ENCODE results near the gene RALY. TPM values are rescaled to one million over a fixed set of nuclear protein-coding genes. Genes with fewer than 3 reads are reported as not detected.

Gene RALY
- total RNA-seq, 1 experiment from 2014 or later = 219 TPM

GRCh38 chr20:34088305-34089174, 94.8 kb downstream of the RALY start:
- Histone ChIP-seq H2AFZ (no peak overlapping the region), H3K4me2 (no peak overlapping the region), H3K9me3 (ENCODE audit: insufficient read depth, low read depth) (no peaks in the 10 kb centered on the region), H3K27me3 (ENCODE audit: insufficient read depth, low read depth) (no peaks in the 10 kb centered on the region), H3K27ac (no peak overlapping the region), H3F3A (ENCODE audit: insufficient read depth, low read depth) (peaks cover 94% of the 10 kb centered on the region), H3K4me3 (no peak overlapping the region), H3K9me2 (ENCODE audit: insufficient read depth) (no peaks in the 10 kb centered on the region), H3K36me3 (ENCODE audit: low read depth) (peaks cover 47% of the 10 kb centered on the region), H3K4me1 (replicated peaks; ENCODE audit: insufficient read depth) (no peaks in the 10 kb centered on the region), H4K20me1 (ENCODE audit: insufficient read depth) (peaks cover 90% of the 10 kb centered on the region), H3K79me2 (ENCODE audit: low read depth) (peaks cover 14% of the 10 kb centered on the region)
- TF ChIP-seq EZH2 (IDR thresholded peaks at IDR 0.05; ENCODE audit: low read depth) = no peak
- no peak for TF ChIP-seq CTCF (conservative IDR thresholded peaks at IDR 0.05)
- ChIA-PET CTCF (no interaction called here), POLR2A (ENCODE audit: unreplicated experiment) (no interaction called here)
- BruUV-seq (replicated peaks) = no TSS peak
- no peak for DNase-seq
- intact Hi-C loops (cut with micrococcal nuclease; ENCODE audit: unreplicated experiment) = no loop called here

- H3K27me3 ChIP-seq (ENCODE audit: insufficient read depth, low read depth) = no peaks in the 10 kb centered on the region
- peaks cover 20% of the 10 kb centered on the region for H3K79me2 ChIP-seq (ENCODE audit: low read depth)
- intact Hi-C loops (cut with micrococcal nuclease; ENCODE audit: unreplicated experiment) = no loop called here
- no peaks in the 10 kb centered on the region for H3K4me1 ChIP-seq (replicated peaks; ENCODE audit: insufficient read depth)
- H2AFZ ChIP-seq = no peak overlapping the region
- peaks cover 90% of the 10 kb centered on the region for H4K20me1 ChIP-seq (ENCODE audit: insufficient read depth)
- H3F3A ChIP-seq (ENCODE audit: insufficient read depth, low read depth) = peaks cover 94% of the 10 kb centered on the region
- no peaks in the 10 kb centered on the region for H3K9me3 ChIP-seq (ENCODE audit: insufficient read depth, low read depth)
- TF ChIP-seq CTCF (conservative IDR thresholded peaks at IDR 0.05) = no peak
- no peak for TF ChIP-seq EZH2 (IDR thresholded peaks at IDR 0.05; ENCODE audit: low read depth)
- H3K9me2 ChIP-seq (ENCODE audit: insufficient read depth) = no peaks in the 10 kb centered on the region
- H3K4me3 ChIP-seq = no peak overlapping the region
- no TSS peak for BruUV-seq (replicated peaks)
- DNase-seq = no peak
- ChIA-PET POLR2A (ENCODE audit: unreplicated experiment) (no interaction called here), CTCF (no interaction called here)
- H3K27ac ChIP-seq = no peak overlapping the region
- H3K4me2 ChIP-seq = no peak overlapping the region
- peaks cover 52% of the 10 kb centered on the region for H3K36me3 ChIP-seq (ENCODE audit: low read depth)
Observed at GRCh38 chr20:34089175-34089479, 95.4 kb downstream of the RALY start.

- no peak for DNase-seq
- ChIA-PET POLR2A (ENCODE audit: unreplicated experiment) (interaction anchor here (0.5 to 0.7 kb wide), 2 partner anchors 22 to 247 kb away, joined by 3 to 6 read pairs; no protein-coding TSS in a partner anchor), CTCF (no interaction called here)
- Histone ChIP-seq H3K27me3 (ENCODE audit: insufficient read depth, low read depth) (no peaks in the 10 kb centered on the region), H3K27ac (no peak overlapping the region), H3K9me2 (ENCODE audit: insufficient read depth) (no peaks in the 10 kb centered on the region), H3K9me3 (ENCODE audit: insufficient read depth, low read depth) (no peaks in the 10 kb centered on the region), H2AFZ (no peak overlapping the region), H3K4me2 (no peak overlapping the region), H3K4me1 (replicated peaks; ENCODE audit: insufficient read depth) (no peaks in the 10 kb centered on the region), H4K20me1 (ENCODE audit: insufficient read depth) (peaks cover 90% of the 10 kb centered on the region), H3F3A (ENCODE audit: insufficient read depth, low read depth) (peaks cover 94% of the 10 kb centered on the region), H3K36me3 (ENCODE audit: low read depth) (peaks cover 59% of the 10 kb centered on the region), H3K79me2 (ENCODE audit: low read depth) (peaks cover 20% of the 10 kb centered on the region), H3K4me3 (no peak overlapping the region)
- no TSS peak for BruUV-seq (replicated peaks)
- TF ChIP-seq CTCF (conservative IDR thresholded peaks at IDR 0.05) (no peak), EZH2 (IDR thresholded peaks at IDR 0.05; ENCODE audit: low read depth) (no peak)
- intact Hi-C loops (cut with micrococcal nuclease; ENCODE audit: unreplicated experiment) = no loop called here
Observed at GRCh38 chr20:34089655-34090345, 96.1 kb downstream of the RALY start.
